Raji (cell line): ENCODE measurements around the gene GLYATL1B.

ENCODE experiments used
- POLR2A ChIP-seq: IDR thresholded peaks from 2 replicates; pipeline ENCODE4 v1.6.1; 2011; ENCODE audit warnings: low read depth, low read length, control low read depth; ENCODE audit not compliant: insufficient read depth

GLYATL1B gene

DNA sequence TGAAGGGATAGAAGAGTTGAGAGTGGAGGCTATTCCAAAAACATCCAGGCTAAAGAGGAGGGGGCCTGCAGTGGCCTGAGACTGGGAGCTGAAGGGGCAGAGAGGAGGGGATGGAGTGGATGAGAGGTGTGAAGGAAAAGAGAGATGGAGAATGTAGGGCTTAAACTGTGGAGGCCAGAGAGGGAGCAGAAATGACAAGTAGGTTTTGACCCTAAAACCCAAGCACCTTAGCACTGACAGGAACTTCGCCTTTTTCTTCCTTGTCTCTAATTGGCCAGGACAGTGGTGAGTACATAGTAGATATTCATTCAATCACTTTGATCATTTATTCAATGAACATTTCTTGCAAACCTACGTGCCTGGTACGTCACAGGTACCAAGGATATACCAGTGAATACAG, 28.2 kb downstream of the GLYATL1B start:
- TF ChIP-seq POLR2A, result no peak

DNA sequence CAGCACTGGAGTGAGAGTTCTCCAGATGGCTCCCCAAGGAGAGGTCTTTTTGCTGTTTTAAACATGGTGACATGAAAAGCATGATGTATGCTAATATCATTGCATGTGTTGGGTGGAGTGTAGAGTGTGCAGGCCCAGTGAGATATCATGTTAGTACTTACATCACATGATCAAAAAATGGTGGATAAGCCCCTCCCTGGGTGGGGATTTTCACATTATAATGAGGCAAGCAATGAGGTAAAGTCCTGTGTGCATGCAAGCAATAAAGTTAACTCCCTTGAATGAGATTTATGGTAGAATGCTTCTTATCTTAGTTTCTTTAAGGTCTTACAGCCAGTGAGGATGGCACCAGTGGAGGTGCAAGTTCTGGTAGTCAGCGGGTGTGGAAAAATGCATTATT, 29.4 kb downstream of the GLYATL1B start:
- no peak for TF ChIP-seq POLR2A

DNA sequence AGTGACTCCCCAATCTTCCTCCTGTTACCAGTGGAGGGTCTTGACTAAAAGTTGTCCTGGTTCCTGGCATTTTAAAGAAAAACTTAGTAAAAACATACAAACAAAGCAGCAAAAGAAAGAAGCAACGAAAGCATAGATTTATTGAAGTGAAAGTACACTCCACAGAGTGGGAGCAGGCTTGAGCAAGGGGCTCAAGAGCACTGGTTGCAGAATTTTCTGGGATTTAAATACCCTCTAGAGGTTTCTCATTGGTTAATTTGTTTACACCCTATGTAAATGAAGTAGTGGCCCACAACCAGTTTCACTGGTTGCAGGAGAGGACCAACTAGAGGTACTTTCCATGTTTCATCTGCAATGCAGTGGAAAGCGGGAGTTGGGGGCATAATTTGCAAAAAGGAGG, 31.7 kb downstream of the GLYATL1B start:
- no peak for TF ChIP-seq POLR2A

DNA sequence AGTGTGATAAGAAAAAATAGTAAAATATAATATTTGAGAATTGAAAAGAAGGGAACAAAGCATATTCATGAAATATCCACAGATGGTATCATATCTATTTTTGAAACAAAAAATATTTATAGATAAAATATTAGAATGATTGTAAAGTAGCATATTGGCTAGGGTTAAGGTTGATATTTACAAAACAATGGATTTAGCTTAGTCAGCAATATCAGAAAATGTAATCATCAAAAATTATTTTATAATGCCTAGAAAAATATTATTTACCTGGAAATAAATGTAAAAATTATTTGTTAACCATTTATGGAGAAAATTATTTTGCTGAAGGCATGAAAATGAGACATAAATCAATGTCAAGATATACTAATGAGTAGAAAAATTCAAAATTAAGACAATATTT, 33.7 kb downstream of the GLYATL1B start:
- no peak for TF ChIP-seq POLR2A

DNA sequence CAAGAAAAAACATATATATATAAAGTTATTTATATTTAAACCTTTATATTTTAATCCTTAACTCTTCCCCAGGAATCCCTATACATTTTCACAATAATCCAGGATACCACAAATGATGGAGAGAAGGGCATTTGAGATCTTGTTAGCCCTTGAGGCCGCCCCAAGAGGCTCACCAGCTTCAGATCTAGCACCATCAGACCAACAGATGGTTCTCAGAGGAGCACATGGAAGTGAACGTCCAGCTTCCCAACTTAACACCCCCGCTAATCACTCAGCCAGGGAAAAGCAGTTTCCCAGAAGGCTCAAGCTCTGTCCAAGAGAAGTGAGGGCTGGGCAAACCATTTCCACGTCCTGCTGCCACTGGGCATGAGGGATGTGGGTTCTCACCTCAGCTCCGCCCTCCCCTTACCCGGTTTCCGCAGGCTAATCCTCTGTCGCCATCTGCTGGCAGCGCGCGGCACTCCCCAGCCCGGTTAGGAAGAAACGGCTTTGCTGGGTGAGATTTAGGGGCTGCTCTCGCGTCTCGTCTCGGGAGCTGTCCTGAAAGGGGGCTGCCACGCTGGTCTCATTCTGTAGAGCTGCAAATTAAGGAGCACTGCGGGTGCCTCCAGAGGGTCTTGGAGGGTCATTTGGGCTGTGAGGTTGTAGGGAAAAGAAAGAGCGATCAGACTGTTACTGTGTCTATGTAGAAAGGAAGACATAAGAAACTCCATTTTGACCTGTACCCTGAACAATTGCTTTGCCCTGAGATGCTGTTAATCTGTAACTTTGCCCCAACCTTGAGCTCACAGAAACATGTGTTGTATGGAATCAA, 49.7 kb downstream of the GLYATL1B start:
- TF ChIP-seq POLR2A, result no peak

DNA sequence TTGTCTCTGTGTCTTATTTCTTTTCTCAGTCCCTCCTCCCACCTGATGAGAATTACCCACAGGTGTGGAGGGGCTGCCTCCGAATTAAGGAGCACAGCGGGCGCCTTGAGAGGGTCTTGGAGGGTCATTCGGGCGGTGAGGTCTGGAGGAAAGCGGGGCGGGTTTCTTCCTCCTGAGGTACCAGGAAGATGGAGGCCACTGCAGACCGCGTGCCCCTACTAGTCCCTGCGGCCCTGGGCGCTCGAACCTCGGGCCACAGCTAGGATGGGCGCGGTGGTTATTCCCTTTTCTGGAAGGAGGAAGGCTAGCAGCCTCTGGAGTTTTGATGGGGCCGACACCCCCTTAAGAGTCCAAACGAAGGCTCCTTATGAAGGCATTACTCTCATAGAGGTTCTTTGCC, 51.1 kb downstream of the GLYATL1B start:
- no peak for TF ChIP-seq POLR2A

DNA sequence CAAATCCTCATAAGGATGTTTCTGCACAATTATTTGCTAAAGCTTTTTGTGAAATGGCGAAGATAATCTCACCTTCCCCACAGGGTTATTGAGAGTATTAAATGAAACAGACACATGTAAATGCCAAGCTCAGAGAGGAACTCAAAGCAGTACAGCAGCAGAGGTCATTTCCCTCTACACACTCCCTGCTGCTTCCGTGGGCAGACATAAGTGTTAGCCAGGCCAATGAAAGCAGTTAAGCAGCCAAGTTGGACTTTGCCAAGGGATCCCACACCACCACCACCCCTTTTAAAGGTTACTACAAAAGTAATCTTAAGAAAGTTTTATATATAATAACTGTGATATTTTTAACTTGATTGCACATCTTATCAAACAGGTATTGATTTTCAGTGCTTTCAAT, 52.5 kb downstream of the GLYATL1B start:
- no peak for TF ChIP-seq POLR2A

DNA sequence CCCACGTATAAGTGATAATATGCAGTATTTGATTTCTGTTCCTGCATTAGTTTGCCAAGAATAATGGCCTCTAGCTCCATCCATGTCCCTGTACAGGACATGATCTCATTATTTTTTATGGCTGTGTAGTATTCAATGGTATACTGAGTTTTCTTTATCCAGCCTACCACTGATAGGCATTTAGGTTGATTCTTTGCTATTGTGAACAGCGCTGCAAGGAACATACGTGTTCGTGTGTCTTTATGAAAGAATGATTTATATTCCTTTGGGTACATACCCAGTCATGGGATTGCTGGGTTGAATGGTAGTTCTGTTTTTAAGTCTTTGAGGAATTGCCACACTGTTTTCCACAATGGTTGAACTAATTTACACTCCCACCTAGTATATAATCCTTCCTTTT, 55.1 kb downstream of the GLYATL1B start:
- no peak for TF ChIP-seq POLR2A

DNA sequence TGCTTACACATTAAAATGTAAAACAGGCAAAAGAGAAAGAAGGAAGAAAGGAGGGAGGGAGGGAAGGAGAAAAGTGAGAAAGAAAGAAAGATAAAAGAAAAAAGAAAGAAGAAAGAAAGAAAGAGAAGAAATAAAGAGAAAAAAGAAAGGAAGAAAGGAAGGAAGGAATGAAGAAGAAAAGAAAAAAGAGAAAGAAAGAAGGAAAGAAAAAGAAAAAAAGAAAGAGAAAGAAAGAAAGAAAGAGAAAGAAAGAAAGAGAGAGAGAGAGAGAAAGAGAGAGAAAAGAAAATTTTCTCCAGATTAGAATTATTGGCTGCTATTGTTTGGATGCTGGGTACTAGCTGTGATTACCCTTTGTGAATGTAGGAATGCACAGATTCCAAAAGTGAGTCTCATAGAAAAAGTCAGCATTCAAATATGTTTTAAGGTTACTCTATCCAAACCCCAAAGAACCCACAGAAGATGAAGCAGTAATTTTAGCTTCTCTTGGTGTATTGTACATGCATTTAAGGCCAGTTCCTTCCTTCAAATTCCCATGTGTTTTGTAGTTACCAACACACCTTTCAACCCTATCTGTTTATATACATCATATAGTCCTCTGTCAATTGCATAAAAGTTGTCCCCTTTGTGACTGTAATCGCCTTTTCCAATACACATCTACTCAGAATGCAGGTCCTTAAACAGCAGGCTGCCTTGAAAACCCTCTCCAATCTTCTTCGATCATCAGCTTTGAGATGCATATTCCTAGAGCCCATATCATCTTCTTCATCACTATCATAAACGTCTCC, 55.8 kb downstream of the GLYATL1B start:
- no peak for TF ChIP-seq POLR2A

DNA sequence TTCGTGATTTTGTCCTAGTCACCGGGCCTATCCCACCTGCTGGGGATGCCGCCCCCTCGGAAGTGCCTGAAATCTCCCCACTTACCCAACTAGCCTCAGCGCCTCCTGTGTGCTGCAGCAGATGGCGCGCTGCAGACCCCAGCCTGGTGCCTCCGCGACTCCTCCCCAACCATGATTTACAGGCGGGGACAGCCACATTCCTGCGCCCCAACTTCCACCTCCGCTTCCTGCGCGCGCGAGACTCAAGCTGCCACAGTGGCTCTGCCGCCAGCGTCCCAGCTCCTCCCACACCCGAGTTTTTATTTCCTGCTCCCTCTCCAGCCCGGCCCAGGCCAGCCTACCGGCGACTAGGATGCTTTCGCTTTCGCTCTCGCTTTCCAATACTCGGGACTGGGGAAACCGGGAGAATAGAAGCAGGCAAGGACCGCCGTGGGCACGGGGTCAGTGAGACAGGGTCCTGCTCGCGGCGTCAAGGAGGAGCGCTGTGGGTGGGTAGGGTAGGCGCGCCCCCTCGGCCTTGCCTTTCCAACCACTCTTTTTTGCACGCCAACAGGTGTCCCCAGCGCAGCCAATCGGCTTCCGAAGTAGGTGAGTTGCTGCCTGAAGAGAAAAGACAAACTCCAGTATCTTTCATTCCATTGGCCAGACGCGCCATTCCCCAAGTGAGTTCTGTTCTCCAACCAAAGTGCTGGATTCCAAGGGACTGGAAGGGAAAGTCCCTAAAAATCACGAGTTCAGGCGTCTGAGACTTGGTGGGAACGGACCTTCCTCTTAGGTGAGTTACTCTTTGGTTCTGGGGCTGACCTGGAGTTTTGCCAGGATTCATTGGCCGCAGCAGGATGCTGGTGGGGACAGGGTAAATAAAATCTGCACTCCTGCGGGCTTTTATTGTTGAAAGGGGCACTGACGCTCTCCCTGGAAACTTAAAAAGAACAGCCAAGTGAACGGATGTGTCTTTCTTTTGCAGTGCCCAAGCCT, 56.7 kb downstream of the GLYATL1B start, which contains the start of gene FAM111A:
Gene FAM111A, plus strand, starts transcription at position 327 of the 978 bp plus-strand sequence. CDS start 6,017 bp downstream, outside the sequence.
- TF ChIP-seq POLR2A, result peak; percentile 36; the same call in 1 of the 2 replicates

DNA sequence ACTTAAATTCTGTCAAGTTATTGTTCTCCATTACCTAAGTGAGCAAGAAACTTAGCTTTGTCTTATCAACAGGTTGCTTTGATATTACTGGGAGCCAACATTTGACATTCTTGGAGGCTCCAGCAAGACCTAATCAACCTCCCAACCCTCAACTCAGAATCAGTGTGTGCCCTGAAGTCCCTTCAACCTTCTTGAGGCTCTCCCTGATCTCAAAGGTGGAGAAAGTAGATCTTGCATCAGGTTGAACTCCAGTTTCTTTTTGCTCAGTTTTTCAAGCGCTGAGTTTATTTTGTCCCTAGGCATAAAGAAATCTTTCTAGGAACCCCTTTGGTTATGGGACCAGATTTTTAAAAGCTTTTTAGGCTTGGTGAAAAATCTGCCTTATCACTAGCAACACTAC, 58.0 kb downstream of the GLYATL1B start:
- no peak for TF ChIP-seq POLR2A
